ENCODE results near the gene CADM1. TPM values are rescaled to one million over a fixed set of nuclear protein-coding genes. Genes with fewer than 3 reads are reported as not detected.

CADM1 gene
- total RNA-seq, 2 donors from 2014 or later, result 49.6 to 137 TPM

GRCh38 chr11:115501502-115501892, 2.7 kb downstream of the CADM1 start:
- Histone ChIP-seq H3K4me1 (replicated peaks) (peaks cover 9% of the 10 kb centered on the region), H3K36me3 (no peaks in the 10 kb centered on the region), H3K27me3 (replicated peaks; ENCODE audit: insufficient read depth) (no peaks in the 10 kb centered on the region), H3K4me3 (no peak overlapping the region), H3K27ac (peak overlapping the region in 1 of 2 donors; percentile 3), H3K9me3 (no peaks in the 10 kb centered on the region)
- 46% methylated on average over 8 of the region's 8 CpGs for WGBS
- no peak for DNase-seq (ENCODE audit: low spot score)
- no peak for TF ChIP-seq POLR2AphosphoS5 (IDR thresholded peaks at IDR 0.05)
- no peak for TF ChIP-seq POLR2A (IDR thresholded peaks at IDR 0.05)
- TF ChIP-seq, protein P1, sequence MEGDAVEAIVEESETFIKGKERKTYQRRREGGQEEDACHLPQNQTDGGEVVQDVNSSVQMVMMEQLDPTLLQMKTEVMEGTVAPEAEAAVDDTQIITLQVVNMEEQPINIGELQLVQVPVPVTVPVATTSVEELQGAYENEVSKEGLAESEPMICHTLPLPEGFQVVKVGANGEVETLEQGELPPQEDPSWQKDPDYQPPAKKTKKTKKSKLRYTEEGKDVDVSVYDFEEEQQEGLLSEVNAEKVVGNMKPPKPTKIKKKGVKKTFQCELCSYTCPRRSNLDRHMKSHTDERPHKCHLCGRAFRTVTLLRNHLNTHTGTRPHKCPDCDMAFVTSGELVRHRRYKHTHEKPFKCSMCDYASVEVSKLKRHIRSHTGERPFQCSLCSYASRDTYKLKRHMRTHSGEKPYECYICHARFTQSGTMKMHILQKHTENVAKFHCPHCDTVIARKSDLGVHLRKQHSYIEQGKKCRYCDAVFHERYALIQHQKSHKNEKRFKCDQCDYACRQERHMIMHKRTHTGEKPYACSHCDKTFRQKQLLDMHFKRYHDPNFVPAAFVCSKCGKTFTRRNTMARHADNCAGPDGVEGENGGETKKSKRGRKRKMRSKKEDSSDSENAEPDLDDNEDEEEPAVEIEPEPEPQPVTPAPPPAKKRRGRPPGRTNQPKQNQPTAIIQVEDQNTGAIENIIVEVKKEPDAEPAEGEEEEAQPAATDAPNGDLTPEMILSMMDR (IDR thresholded peaks at IDR 0.05), result no peak
- intact Hi-C loops (cut with DNase I), result loop anchor here (5.0 kb wide), 2 partner anchors 164 to 329 kb away; no protein-coding TSS in a partner anchor

DNA sequence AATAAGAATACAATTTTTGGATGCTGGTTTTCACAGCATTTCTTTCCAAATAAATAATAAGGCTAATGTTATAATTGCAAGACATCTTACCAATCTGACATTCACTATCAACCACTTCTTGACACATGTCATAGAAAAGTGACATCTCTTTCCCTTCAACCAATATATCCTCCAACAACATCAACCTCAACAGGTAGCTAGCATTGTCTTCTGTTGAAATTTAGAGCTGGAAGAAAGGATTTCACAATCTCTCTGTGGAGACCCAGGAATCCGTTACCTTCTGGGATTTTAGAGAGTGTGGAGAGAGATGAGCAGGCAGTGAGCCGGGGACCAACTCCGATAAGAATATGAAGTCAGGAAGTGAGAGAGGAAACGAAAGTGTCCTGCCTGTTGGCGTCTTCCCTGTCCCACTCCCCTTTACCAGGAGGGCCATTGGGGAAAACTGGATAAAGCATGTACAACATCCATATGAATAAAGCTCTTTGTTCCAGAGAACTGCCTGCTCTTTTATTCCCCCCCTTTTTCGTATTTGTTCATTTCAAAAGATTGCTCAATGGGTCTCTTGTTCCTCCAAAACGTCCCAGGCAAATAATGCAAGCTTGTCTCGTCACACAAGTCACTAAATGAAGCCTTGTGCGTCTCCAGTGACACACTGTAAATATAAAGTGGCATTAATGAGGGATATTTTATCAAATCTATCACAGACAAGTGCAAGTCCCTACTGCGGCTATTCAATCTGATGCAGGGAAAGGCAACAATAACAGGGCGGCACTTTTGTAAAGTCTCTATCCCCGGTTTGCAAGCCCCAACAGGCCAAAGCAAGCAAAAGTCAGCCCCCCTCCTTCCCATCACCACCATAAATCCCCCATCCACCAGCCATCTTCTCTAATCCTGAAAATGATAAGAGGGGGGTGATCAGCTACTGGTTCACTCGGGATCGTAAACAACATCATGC, 3.4 kb downstream of the CADM1 start:
- Histone ChIP-seq H3K27ac (peak overlapping the region in 1 of 2 donors; percentile 3), H3K27me3 (replicated peaks; ENCODE audit: insufficient read depth) (no peaks in the 10 kb centered on the region), H3K4me3 (peak overlapping the region in 1 of 2 donors; percentile 4), H3K4me1 (replicated peaks) (peaks cover 9% of the 10 kb centered on the region), H3K36me3 (no peaks in the 10 kb centered on the region), H3K9me3 (no peaks in the 10 kb centered on the region)
- peak; percentile 23 for DNase-seq (ENCODE audit: low spot score)
- intact Hi-C loops (cut with DNase I), result loop anchor here (5.0 kb wide), 2 partner anchors 164 to 329 kb away; no protein-coding TSS in a partner anchor
- no peak for TF ChIP-seq POLR2A (IDR thresholded peaks at IDR 0.05)
- WGBS, result 42% methylated on average over 14 of the region's 14 CpGs

DNA sequence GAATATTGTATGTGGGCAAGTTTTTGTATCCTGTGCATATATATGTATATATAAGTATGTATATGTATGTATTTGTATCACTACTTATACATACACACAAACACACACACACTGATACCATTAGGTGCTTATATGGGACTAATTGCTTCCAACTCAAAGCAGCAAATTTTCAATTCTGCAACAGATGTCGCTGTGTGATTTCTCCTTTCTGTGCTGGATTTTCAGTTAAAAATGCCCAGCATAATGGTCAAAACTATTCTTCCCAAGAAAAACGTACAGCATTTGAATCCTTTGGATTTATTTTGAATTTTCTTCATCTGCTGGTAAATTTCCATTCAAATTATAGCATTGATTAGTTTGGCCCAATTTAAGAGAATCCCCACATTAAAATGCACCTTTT, 4.3 kb downstream of the CADM1 start:
- intact Hi-C loops (cut with DNase I), result loop anchor here (5.0 to 10.0 kb wide), 3 partner anchors 163 to 725 kb away; no protein-coding TSS in a partner anchor
- DNase-seq (ENCODE audit: low spot score), result no peak

GRCh38 chr11:115499241-115499799, 4.9 kb downstream of the CADM1 start:
- WGBS, result 62% methylated on average over 4 of the region's 4 CpGs
- Histone ChIP-seq H3K4me3 (no peak overlapping the region), H3K9me3 (no peaks in the 10 kb centered on the region), H3K4me1 (replicated peaks) (peaks cover 9% of the 10 kb centered on the region), H3K27me3 (replicated peaks; ENCODE audit: insufficient read depth) (no peaks in the 10 kb centered on the region), H3K27ac (no peak overlapping the region), H3K36me3 (no peaks in the 10 kb centered on the region)
- TF ChIP-seq POLR2A (IDR thresholded peaks at IDR 0.05) (no peak), POLR2AphosphoS5 (IDR thresholded peaks at IDR 0.05) (no peak)
- TF ChIP-seq, protein P1 (IDR thresholded peaks at IDR 0.05), result no peak
- intact Hi-C loops (cut with DNase I), result loop anchor here (10.0 kb wide), 1 partner anchor 725 kb away; no protein-coding TSS in a partner anchor
- DNase-seq (ENCODE audit: low spot score), result no peak

More for the DNA sequence above, 4.3 kb downstream of the CADM1 start:
- H3K27ac ChIP-seq, result no peak overlapping the region
- TF ChIP-seq, protein P1 (IDR thresholded peaks at IDR 0.05), result no peak
- TF ChIP-seq POLR2AphosphoS5 (IDR thresholded peaks at IDR 0.05) (no peak), POLR2A (IDR thresholded peaks at IDR 0.05) (no peak)
- no peaks in the 10 kb centered on the region for H3K36me3 ChIP-seq
- H3K27me3 ChIP-seq (replicated peaks; ENCODE audit: insufficient read depth), result no peaks in the 10 kb centered on the region
- peaks cover 9% of the 10 kb centered on the region for H3K4me1 ChIP-seq (replicated peaks)
- 71% methylated on average over 2 of the region's 2 CpGs for WGBS
- no peaks in the 10 kb centered on the region for H3K9me3 ChIP-seq
- no peak overlapping the region for H3K4me3 ChIP-seq

DNA sequence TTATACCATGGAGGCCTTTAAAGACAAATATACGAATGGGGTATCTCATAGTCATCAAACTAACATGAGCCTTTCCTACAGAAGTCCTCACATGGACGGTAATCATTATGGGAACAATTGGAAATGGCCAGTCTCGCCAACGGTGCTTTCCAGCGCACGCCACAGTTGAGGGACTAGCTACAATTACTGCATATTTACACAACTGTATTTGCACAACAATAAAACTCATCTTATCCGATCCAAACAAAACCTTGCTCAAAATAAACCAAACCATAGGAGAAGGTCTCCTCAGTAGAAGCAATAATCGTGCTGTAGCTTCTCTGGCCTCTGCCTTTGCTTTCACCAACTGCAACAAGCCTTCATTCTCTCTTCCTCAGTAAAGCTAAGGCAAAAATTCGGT, 5.9 kb downstream of the CADM1 start:
- intact Hi-C loops (cut with DNase I), result loop anchor here (10.0 kb wide), 1 partner anchor 726 kb away; no protein-coding TSS in a partner anchor

More for the DNA sequence above, 5.9 kb downstream of the CADM1 start:
- DNase-seq (ENCODE audit: low spot score), result no peak
- Histone ChIP-seq H3K27ac (no peak overlapping the region), H3K4me3 (no peak overlapping the region), H3K4me1 (replicated peaks) (peaks cover 4% of the 10 kb centered on the region), H3K27me3 (replicated peaks; ENCODE audit: insufficient read depth) (no peaks in the 10 kb centered on the region), H3K9me3 (no peaks in the 10 kb centered on the region), H3K36me3 (no peaks in the 10 kb centered on the region)
- TF ChIP-seq POLR2AphosphoS5 (IDR thresholded peaks at IDR 0.05), result peak; percentile 41
- TF ChIP-seq, protein P1 (IDR thresholded peaks at IDR 0.05), result no peak
- 42% methylated on average over 9 of the region's 9 CpGs for WGBS

Data from prostate gland (tissue), 2 donors.